Liver (tissue), 3 donors: ENCODE data around the gene ERBB4.

Experiments
- CTCF ChIP-seq: fragments of 150-350 bp; IDR thresholded peaks from 2 replicates; pipeline ENCODE4 v1.5.1; 2017; ENCODE audit warnings: improper control_type of control experiment, low read depth, low read length; ENCODE audit not compliant: missing input control
- JUND ChIP-seq, 2 donors: IDR thresholded peaks; 2 replicates each; pipeline ENCODE4 v1.6.1; 2016; ENCODE audit warnings: antibody characterized with exemption in 2 of 2
- RAD21 ChIP-seq, 2 donors: IDR thresholded peaks; 2 replicates each; pipeline ENCODE4 v1.6.1; 2016; ENCODE audit warnings: antibody characterized with exemption in 2 of 2, mild to moderate bottlenecking in 2 of 2
- REST ChIP-seq: IDR thresholded peaks from 2 replicates; pipeline ENCODE4 v1.6.1; 2016; ENCODE audit warnings: antibody characterized with exemption, mild to moderate bottlenecking
- TAF1 ChIP-seq: conservative IDR thresholded peaks from 2 replicates; pipeline ENCODE4 v1.6.1; 2016; ENCODE audit warnings: antibody characterized with exemption, mild to moderate bottlenecking
- TF ChIP-seq, protein P1 (sequence below): IDR thresholded peaks from 2 replicates; pipeline ENCODE4 v1.6.1; 2016; ENCODE audit warnings: antibody characterized with exemption
- TF ChIP-seq, protein P2 (sequence below): IDR thresholded peaks from 2 replicates; pipeline ENCODE4 v1.6.1; 2016; ENCODE audit warnings: antibody characterized with exemption
- donor health status: healthy.
- donor health status: healthy.

GRCh38 chr2:212387146-212387545, 151.5 kb downstream of the ERBB4 start:
- no peak for TF ChIP-seq REST
- TF ChIP-seq TAF1 = no peak
- TF ChIP-seq CTCF = no peak
- TF ChIP-seq, protein P1, sequence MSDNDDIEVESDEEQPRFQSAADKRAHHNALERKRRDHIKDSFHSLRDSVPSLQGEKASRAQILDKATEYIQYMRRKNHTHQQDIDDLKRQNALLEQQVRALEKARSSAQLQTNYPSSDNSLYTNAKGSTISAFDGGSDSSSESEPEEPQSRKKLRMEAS = no peak
- no peak for TF ChIP-seq RAD21 (IDR thresholded peaks at IDR 0.05)
- TF ChIP-seq, protein P2, sequence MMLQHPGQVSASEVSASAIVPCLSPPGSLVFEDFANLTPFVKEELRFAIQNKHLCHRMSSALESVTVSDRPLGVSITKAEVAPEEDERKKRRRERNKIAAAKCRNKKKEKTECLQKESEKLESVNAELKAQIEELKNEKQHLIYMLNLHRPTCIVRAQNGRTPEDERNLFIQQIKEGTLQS = no peak
- no peak for TF ChIP-seq JUND (IDR thresholded peaks at IDR 0.05)
